Body of pancreas (tissue), 4 donors: ENCODE measurements around the gene STAT4.

Experiments used
- POLR2A ChIP-seq, 3 donors: fragments of 450-650 bp; IDR thresholded peaks; one replicate each; pipeline ENCODE4 v1.6.1; 2016; ENCODE audit warnings: antibody characterized with exemption in 3 of 3, mild to moderate bottlenecking in 2 of 3
- TF ChIP-seq, protein P1 (sequence below), 7 experiments: fragments of 450-650 bp in 4 of 7; fragments of 200-600 bp in 3 of 7; sonication (generic) in 3 of 7; IDR thresholded peaks; one replicate each; pipeline ENCODE4 v1.5.1; 2016 to 2019; ENCODE audit warnings: antibody characterized with exemption in 7 of 7

- TF ChIP-seq, protein P1, sequence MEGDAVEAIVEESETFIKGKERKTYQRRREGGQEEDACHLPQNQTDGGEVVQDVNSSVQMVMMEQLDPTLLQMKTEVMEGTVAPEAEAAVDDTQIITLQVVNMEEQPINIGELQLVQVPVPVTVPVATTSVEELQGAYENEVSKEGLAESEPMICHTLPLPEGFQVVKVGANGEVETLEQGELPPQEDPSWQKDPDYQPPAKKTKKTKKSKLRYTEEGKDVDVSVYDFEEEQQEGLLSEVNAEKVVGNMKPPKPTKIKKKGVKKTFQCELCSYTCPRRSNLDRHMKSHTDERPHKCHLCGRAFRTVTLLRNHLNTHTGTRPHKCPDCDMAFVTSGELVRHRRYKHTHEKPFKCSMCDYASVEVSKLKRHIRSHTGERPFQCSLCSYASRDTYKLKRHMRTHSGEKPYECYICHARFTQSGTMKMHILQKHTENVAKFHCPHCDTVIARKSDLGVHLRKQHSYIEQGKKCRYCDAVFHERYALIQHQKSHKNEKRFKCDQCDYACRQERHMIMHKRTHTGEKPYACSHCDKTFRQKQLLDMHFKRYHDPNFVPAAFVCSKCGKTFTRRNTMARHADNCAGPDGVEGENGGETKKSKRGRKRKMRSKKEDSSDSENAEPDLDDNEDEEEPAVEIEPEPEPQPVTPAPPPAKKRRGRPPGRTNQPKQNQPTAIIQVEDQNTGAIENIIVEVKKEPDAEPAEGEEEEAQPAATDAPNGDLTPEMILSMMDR (IDR thresholded peaks at IDR 0.05) = no peak
- no peak for TF ChIP-seq POLR2A (IDR thresholded peaks at IDR 0.05)
Observed at GRCh38 chr2:191045141-191045540, 105.7 kb downstream of the STAT4 start.
